NT2/D1 (cell line): ENCODE measurements around the gene MBD3L4.
"Not testable (repeated sequence)": the region's sequence is repeated elsewhere in the genome, so short reads cannot be mapped to it uniquely, and the experiment has no call there.

Source experiments
- SUZ12 ChIP-seq: IDR thresholded peaks from 2 replicates; pipeline ENCODE4 v1.6.1; 2011; ENCODE audit not compliant: insufficient read length, insufficient read depth; ENCODE audit errors: extremely low read depth
- YY1 ChIP-seq: IDR thresholded peaks from 2 replicates; pipeline ENCODE4 v1.6.1; 2011; ENCODE audit not compliant: insufficient read length, insufficient read depth
- ZNF274 ChIP-seq: IDR thresholded peaks from 2 replicates; pipeline ENCODE4 v1.6.1; 2011; ENCODE audit warnings: mild to moderate bottlenecking, low read depth, low read length

DNA sequence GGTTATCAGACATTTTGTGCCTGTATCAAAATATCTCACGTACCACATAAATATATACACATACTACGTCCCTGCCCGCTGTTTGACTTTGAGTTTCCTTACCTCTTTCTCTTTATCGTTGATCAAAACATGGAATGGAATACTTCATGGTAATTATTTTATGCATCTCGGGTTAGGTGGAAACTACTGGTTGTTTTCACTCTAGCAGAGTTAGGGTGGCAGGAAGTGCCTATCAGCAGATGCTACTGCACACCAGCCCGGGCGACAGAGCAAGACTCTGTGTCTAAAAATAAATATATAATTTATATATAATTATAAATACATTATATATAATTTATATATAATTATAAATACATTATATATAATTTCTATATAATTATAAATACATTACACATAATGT is 12.9 kb upstream of the MBD3L4 start:
- TF ChIP-seq SUZ12, ZNF274, YY1: not testable (repeated sequence)
